Measurements from ENCODE around the gene AFF1. TPM values are rescaled to one million over a fixed set of nuclear protein-coding genes. Genes with fewer than 3 reads are reported as not detected.

AFF1 gene
- total and polyA plus RNA-seq, 2 of the 4 experiments (the other 2 are of a cell fraction) = 7.0 to 9.6 TPM

GRCh38 chr4:86948276-86948675, 13.5 kb downstream of the AFF1 start:
- H2AFZ ChIP-seq (replicated peaks; ENCODE audit: low read length, poor library complexity) = no peak overlapping the region
- dilution Hi-C loops (cut with HindIII; ENCODE audit: low sequenced_read_pairs, unreplicated experiment) (no loop called here), in situ Hi-C loops (cut with MboI; ENCODE audit: low sequenced_read_pairs) (no loop called here), intact Hi-C loops (cut with micrococcal nuclease) (no loop called here)
- no peak overlapping the region for H2BK5ac ChIP-seq (ENCODE audit: low read depth, low read length, poor library complexity, severe bottlenecking)
- no peak overlapping the region for H2BK20ac ChIP-seq (ENCODE audit: low read depth, low read length)
- no TSS peak for BruUV-seq (replicated peaks)
- H3K23ac ChIP-seq (ENCODE audit: low read depth, low read length) = no peak overlapping the region
- no peaks in the 10 kb centered on the region; the same call in 1 of the 2 replicates for H3K9me1 ChIP-seq (ENCODE audit: insufficient read depth, low read length)
- no peak overlapping the region for H4K5ac ChIP-seq (ENCODE audit: low read depth, low read length)
- H2AK9ac ChIP-seq (replicated peaks; ENCODE audit: low read depth, low read length, poor library complexity) = no peak overlapping the region
- H3K9me3 ChIP-seq (ENCODE audit: control insufficient read depth, insufficient read depth, low read length) = no peaks in the 10 kb centered on the region
- H3K4me1 ChIP-seq (ENCODE audit: control insufficient read depth, insufficient read depth, low read length) = peaks cover 14% of the 10 kb centered on the region
- no peak overlapping the region for H3K9ac ChIP-seq (ENCODE audit: low read depth, low read length)
- H3K4ac ChIP-seq (ENCODE audit: low read depth, low read length) = no peak overlapping the region
- no peak overlapping the region for H3K18ac ChIP-seq (ENCODE audit: low read depth, low read length)
- no peak overlapping the region for H3K14ac ChIP-seq (replicated peaks; ENCODE audit: low read depth, low read length)
- H3K36me3 ChIP-seq (ENCODE audit: control insufficient read depth, insufficient read depth, low read length) = no peaks in the 10 kb centered on the region
- no peak overlapping the region for H2BK15ac ChIP-seq (ENCODE audit: low read depth, low read length)
- peaks cover 4% of the 10 kb centered on the region; the same call in 1 of the 2 replicates for H4K20me1 ChIP-seq (ENCODE audit: insufficient read depth, low read length)
- H4K91ac ChIP-seq (ENCODE audit: insufficient read depth, low read depth, low read length) = no peak overlapping the region
- ChIA-PET POLR2A (ENCODE audit: unreplicated experiment) (no interaction called here), CTCF (no interaction called here)
- H3K56ac ChIP-seq (ENCODE audit: extremely low read depth, insufficient read depth, low read length) = no peak overlapping the region
- 86% methylated on average over 1 of the region's 1 CpG; no CpG with 5 or more reads in 1 of the 2 experiments for WGBS, 2 experiments (ENCODE audit: extremely low coverage in 2 of 2, insufficient read length in 1 of 2)
- H3K4me2 ChIP-seq (ENCODE audit: low read depth, low read length) = no peak overlapping the region
- no peak overlapping the region for H3K27ac ChIP-seq (ENCODE audit: insufficient read depth, low read length)
- DNase-seq (no peak), ATAC-seq (ENCODE audit: low read depth) (no peak)
- H4K8ac ChIP-seq (ENCODE audit: low read depth in 2 of 2, low read length in 2 of 2) = no peak overlapping the region
- no peak overlapping the region for H2BK120ac ChIP-seq (ENCODE audit: low read depth, low read length)
- H3K79me1 ChIP-seq (ENCODE audit: low read depth in 1 of 2, low read length in 2 of 2) = peaks cover 8 to 40% of the 10 kb centered on the region in 2 experiments
- no peaks in the 10 kb centered on the region for H3K27me3 ChIP-seq (ENCODE audit: control insufficient read depth, insufficient read depth, low read length)
- no peak overlapping the region for H3K4me3 ChIP-seq (ENCODE audit: insufficient read depth, low read depth, low read length)
- no peak overlapping the region for H2AK5ac ChIP-seq (ENCODE audit: low read depth, low read length)
- TF ChIP-seq ELK1 (IDR thresholded peaks at IDR 0.05; ENCODE audit: borderline replicate concordance, low read depth, low read length) (no peak), RCOR1 (IDR thresholded peaks at IDR 0.05; ENCODE audit: insufficient replicate concordance, low read length) (no peak), RAD21 (IDR thresholded peaks at IDR 0.05; ENCODE audit: low read length) (no peak)

Data from IMR-90 (cell line).